GM12864 (cell line): ENCODE measurements around the gene NFASC.

Experiments
- DNase-seq: peaks from one replicate; pipeline ENCODE4 v3.0.0-alpha.2; 2011; ENCODE audit warnings: low read depth
- H3K4me3 ChIP-seq: 2 replicates; pipeline ENCODE4 v1.5.1; 2011; ENCODE audit warnings: mild to moderate bottlenecking, low read depth, low read length, control low read depth
- TF ChIP-seq, protein P1 (sequence below): IDR thresholded peaks from 2 replicates; pipeline ENCODE4 v1.5.1; 2011; ENCODE audit warnings: low read depth, mild to moderate bottlenecking, moderate library complexity, low read length, control low read depth, inconsistent platforms; ENCODE audit errors: missing control alignments

Gene NFASC

DNA sequence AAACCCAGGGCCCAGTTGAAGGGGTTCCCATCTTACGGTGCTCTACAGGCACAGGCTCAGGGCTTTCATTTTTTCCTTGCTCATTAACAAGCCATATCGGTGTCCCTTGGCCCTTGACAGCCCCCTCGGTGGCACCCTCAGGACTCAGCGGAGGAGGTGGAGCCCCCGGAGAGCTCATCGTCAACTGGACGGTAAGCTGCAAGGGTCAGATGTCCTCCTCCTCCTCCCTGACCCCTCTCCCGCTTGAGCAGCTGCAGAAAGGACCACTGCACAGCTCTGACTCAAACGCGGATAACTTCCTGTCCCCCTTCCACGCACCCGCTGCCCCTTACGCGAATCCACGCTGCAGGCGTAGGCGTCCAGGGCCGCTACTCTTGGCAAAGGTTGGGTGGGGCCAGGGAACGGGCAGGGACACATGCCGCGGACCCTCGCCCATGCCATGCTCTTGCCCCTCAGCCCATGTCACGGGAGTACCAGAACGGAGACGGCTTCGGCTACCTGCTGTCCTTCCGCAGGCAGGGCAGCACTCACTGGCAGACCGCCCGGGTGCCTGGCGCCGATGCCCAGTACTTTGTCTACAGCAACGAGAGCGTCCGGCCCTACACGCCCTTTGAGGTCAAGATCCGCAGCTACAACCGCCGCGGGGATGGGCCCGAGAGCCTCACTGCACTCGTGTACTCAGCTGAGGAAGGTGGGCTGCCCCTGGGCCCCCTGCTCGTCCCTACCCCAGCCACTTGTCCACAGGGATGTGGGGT, 198.9 kb downstream of the NFASC start:
- no peak overlapping the region for H3K4me3 ChIP-seq
- DNase-seq: no peak
- TF ChIP-seq, protein P1, sequence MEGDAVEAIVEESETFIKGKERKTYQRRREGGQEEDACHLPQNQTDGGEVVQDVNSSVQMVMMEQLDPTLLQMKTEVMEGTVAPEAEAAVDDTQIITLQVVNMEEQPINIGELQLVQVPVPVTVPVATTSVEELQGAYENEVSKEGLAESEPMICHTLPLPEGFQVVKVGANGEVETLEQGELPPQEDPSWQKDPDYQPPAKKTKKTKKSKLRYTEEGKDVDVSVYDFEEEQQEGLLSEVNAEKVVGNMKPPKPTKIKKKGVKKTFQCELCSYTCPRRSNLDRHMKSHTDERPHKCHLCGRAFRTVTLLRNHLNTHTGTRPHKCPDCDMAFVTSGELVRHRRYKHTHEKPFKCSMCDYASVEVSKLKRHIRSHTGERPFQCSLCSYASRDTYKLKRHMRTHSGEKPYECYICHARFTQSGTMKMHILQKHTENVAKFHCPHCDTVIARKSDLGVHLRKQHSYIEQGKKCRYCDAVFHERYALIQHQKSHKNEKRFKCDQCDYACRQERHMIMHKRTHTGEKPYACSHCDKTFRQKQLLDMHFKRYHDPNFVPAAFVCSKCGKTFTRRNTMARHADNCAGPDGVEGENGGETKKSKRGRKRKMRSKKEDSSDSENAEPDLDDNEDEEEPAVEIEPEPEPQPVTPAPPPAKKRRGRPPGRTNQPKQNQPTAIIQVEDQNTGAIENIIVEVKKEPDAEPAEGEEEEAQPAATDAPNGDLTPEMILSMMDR: no peak

DNA sequence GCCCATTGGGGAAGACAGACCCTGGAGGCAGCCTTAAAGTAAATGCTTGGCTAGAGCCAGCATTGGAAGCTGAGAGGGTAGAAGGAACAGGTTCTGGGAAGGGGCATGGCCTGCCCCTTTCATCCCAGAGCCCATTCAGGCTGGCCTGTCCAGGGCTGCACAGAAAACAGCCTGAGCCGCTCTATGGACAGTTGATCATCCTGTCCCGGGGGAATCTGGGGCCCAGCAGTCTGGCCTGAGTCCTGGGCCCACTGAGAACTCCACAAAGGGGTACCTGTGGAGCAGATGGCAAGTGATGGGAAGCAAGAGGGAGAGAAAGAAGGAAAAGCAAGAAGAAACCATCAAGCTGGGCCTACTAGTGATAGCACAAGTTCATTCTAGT, 200.4 kb downstream of the NFASC start:
- H3K4me3 ChIP-seq: no peak overlapping the region
- TF ChIP-seq, protein P1: no peak
- no peak for DNase-seq

DNA sequence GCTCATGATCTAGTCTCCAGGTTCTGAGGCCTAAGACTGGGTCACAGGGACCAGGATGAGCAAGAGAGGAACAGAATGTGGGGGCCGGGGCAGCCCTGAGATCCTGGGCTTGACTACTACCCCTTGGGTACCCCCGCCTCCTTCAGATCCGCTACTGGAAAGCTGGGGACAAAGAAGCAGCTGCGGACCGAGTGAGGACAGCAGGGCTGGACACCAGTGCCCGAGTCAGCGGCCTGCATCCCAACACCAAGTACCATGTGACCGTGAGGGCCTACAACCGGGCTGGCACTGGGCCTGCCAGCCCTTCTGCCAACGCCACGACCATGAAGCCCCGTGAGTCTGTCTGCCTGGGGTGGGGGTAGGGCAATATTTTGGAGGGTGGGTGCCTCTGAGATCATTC, 201.1 kb downstream of the NFASC start:
- H3K4me3 ChIP-seq: no peak overlapping the region
- no peak for DNase-seq
- TF ChIP-seq, protein P1: no peak

DNA sequence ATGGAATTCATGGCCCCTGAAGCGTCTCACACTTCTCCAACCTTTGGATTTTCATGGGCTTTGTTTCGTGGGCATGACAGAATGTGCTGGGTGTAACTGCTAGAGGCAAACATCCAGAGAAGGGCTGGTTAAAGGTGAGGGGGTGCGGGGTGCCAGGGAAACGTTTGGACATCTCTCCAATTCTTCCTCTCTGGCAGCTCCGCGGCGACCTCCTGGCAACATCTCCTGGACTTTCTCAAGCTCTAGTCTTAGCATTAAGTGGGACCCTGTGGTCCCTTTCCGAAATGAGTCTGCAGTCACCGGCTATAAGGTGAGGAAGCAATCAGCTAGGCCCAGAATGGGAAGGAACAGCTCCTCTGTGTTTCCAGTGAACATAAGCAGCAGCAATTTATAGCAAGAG, 201.6 kb downstream of the NFASC start:
- TF ChIP-seq, protein P1: no peak

More for the DNA sequence above, 201.6 kb downstream of the NFASC start:
- no peak for DNase-seq
- H3K4me3 ChIP-seq: no peak overlapping the region
